HepG2 (cell line): ENCODE results near the gene ANO2.

Experiments used
- EEA1 ChIP-seq: sonication (generic); formaldehyde crosslinking; IDR thresholded peaks from 2 replicates; pipeline ENCODE4 v1.5.1; 2020; ENCODE audit warnings: mild to moderate bottlenecking, missing genetic modification reagents, borderline replicate concordance
- GABPA ChIP-seq, 2 experiments: IDR thresholded peaks; 2 replicates each; pipeline ENCODE4 v1.6.1; 2011 to 2016; ENCODE audit warnings: low read depth in 2 of 2, low read length in 1 of 2, missing biosample characterization in 1 of 2, missing genetic modification characterization in 1 of 2
- IKZF4 ChIP-seq: sonication (generic); formaldehyde crosslinking; IDR thresholded peaks from 2 replicates; pipeline ENCODE4 v1.5.1; 2020; ENCODE audit warnings: borderline replicate concordance, mild to moderate bottlenecking, low read depth, missing genetic modification reagents; ENCODE audit errors: not compliant biosample characterization
- MXI1 ChIP-seq: IDR thresholded peaks from 3 replicates; pipeline ENCODE4 v1.6.1; 2012; ENCODE audit warnings: low read depth, low read length, inconsistent platforms, borderline replicate concordance
- POLR2A ChIP-seq, 2 experiments: IDR thresholded peaks; 2 replicates each; pipeline ENCODE4 v1.6.1; 2011; ENCODE audit warnings: low read depth in 2 of 2, low read length in 2 of 2, mild to moderate bottlenecking in 1 of 2, moderate library complexity in 1 of 2; ENCODE audit not compliant: insufficient read depth in 1 of 2
- SMARCC2 ChIP-seq: fragments of 450-650 bp; IDR thresholded peaks from 2 replicates; pipeline ENCODE4 v1.6.1; 2017; ENCODE audit warnings: antibody characterized with exemption, mild to moderate bottlenecking
- TP53 ChIP-seq: sonication (generic); formaldehyde crosslinking; conservative IDR thresholded peaks from 2 replicates; pipeline ENCODE4 v1.4.0; 2020; ENCODE audit warnings: missing genetic modification reagents
- XBP1 ChIP-seq: sonication (generic); formaldehyde crosslinking; IDR thresholded peaks from 2 replicates; pipeline ENCODE4 v1.5.0; 2020; ENCODE audit warnings: missing genetic modification reagents
- TF ChIP-seq, protein P1 (sequence below): sonication (generic); formaldehyde crosslinking; IDR thresholded peaks from 2 replicates; pipeline ENCODE4 v1.8.1; 2022; ENCODE audit warnings: mild to moderate bottlenecking, missing genetic modification reagents
- TF ChIP-seq, protein P2 (sequence below): sonication (generic); formaldehyde crosslinking; conservative IDR thresholded peaks from 2 replicates; pipeline ENCODE4 v1.8.1; 2023; ENCODE audit warnings: missing genetic modification reagents
- TF ChIP-seq, protein P3 (sequence below): sonication (generic); formaldehyde crosslinking; IDR thresholded peaks from 2 replicates; pipeline ENCODE4 v1.4.0; 2020; ENCODE audit warnings: missing genetic modification reagents

DNA sequence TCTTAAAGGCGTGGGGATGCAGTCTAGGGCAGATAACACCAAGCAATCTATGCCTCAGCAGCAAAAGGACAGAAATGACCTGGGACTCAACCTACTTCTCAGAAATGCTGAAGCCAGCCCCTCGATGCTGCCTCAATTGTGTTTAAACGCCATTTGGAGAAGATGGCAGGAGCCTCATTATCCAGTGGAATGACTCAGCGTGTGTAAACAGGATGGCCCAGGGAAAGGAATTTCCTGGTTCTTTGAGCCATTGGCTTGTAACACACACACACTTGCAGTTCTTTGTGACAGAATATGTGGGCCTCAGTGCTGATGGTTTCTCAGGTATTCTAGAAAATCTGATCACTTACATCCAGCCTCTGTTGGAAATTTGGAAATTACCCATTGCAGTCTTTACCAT is 358.9 kb downstream of the ANO2 start:
- TF ChIP-seq, protein P1, sequence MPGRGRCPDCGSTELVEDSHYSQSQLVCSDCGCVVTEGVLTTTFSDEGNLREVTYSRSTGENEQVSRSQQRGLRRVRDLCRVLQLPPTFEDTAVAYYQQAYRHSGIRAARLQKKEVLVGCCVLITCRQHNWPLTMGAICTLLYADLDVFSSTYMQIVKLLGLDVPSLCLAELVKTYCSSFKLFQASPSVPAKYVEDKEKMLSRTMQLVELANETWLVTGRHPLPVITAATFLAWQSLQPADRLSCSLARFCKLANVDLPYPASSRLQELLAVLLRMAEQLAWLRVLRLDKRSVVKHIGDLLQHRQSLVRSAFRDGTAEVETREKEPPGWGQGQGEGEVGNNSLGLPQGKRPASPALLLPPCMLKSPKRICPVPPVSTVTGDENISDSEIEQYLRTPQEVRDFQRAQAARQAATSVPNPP (CRISPR knock-in tag): no peak
- TF ChIP-seq TP53 (CRISPR knock-in tag) (no peak), POLR2A (IDR thresholded peaks at IDR 0.05; ENCODE audit: insufficient read depth in 1 of 2, low read depth in 2 of 2, low read length in 2 of 2) (no peak), EEA1 (CRISPR knock-in tag) (no peak), IKZF4 (CRISPR knock-in tag) (no peak), GABPA (IDR thresholded peaks at IDR 0.05; ENCODE audit: low read depth, low read length) (no peak), GABPA (CRISPR knock-in tag; IDR thresholded peaks at IDR 0.05; ENCODE audit: low read depth) (peak; percentile 63), MXI1 (no peak), XBP1 (CRISPR knock-in tag) (no peak), SMARCC2 (no peak)
- TF ChIP-seq, protein P2, sequence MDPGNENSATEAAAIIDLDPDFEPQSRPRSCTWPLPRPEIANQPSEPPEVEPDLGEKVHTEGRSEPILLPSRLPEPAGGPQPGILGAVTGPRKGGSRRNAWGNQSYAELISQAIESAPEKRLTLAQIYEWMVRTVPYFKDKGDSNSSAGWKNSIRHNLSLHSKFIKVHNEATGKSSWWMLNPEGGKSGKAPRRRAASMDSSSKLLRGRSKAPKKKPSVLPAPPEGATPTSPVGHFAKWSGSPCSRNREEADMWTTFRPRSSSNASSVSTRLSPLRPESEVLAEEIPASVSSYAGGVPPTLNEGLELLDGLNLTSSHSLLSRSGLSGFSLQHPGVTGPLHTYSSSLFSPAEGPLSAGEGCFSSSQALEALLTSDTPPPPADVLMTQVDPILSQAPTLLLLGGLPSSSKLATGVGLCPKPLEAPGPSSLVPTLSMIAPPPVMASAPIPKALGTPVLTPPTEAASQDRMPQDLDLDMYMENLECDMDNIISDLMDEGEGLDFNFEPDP: no peak
- TF ChIP-seq, protein P3, sequence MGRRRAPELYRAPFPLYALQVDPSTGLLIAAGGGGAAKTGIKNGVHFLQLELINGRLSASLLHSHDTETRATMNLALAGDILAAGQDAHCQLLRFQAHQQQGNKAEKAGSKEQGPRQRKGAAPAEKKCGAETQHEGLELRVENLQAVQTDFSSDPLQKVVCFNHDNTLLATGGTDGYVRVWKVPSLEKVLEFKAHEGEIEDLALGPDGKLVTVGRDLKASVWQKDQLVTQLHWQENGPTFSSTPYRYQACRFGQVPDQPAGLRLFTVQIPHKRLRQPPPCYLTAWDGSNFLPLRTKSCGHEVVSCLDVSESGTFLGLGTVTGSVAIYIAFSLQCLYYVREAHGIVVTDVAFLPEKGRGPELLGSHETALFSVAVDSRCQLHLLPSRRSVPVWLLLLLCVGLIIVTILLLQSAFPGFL: no peak
